HUES64 (cell line): ENCODE data around the gene CYP2A6. TPM values are rescaled to one million over a fixed set of nuclear protein-coding genes. Genes with fewer than 3 reads are reported as not detected.
A peak's percentile ranks its signal among the peaks of the same experiment; 100 is the strongest.
"Not testable (repeated sequence)": the region's sequence is repeated elsewhere in the genome, so short reads cannot be mapped to it uniquely, and the experiment has no call there.

Experiments used
- H3K27ac ChIP-seq: 2 replicates; pipeline ENCODE4 v1.7.0; 2013; ENCODE audit warnings: low read depth, low read length, inconsistent platforms
- H3K27me3 ChIP-seq: 2 replicates; pipeline ENCODE4 v1.6.1; 2013; ENCODE audit warnings: mild to moderate bottlenecking, low read length; ENCODE audit not compliant: insufficient read depth
- H3K36me3 ChIP-seq: 2 replicates; pipeline ENCODE4 v1.6.1; 2013; ENCODE audit warnings: mild to moderate bottlenecking, low read length; ENCODE audit not compliant: insufficient read depth
- H3K4me1 ChIP-seq: 2 replicates; pipeline ENCODE4 v1.6.1; 2013; ENCODE audit warnings: mild to moderate bottlenecking, low read length, moderate library complexity; ENCODE audit not compliant: insufficient read depth
- H3K4me3 ChIP-seq: 2 replicates; pipeline ENCODE4 v1.5.1; 2013; ENCODE audit warnings: mild to moderate bottlenecking, low read length, moderate library complexity
- H3K9ac ChIP-seq: 2 replicates; pipeline ENCODE4 v1.6.1; 2013; ENCODE audit warnings: mild to moderate bottlenecking, low read depth, low read length
- H3K9me3 ChIP-seq: 2 replicates; pipeline ENCODE4 v1.6.1; 2013; ENCODE audit warnings: low read depth, low read length; ENCODE audit not compliant: insufficient read depth
- WGBS: fragments of 150-250, 120-280 bp; methylation state at CpG from one replicate; pipeline ENCODE4 v1.1.7; 2013; ENCODE audit warnings: missing lambda C conversion rate; 5-methylcytosine and 5-hydroxymethylcytosine counted together
- polyA plus RNA-seq, 2 experiments: library from polyadenylated mRNA; stranded (reverse); fragments of 50-300 nt; gene quantifications; one replicate each; pipeline ENCODE4 v1.2.3, GENCODE V29; 2013

CYP2A6 gene
- polyA plus RNA-seq (2013, experiment 1 of 2), result not detected
- polyA plus RNA-seq (2013, experiment 2 of 2), result not detected

- peaks cover 33% of the 10 kb centered on the region for H3K27me3 ChIP-seq
- not testable (repeated sequence) for H3K9ac ChIP-seq, H3K9me3 ChIP-seq, H3K4me1 ChIP-seq, H3K4me3 ChIP-seq, H3K27ac ChIP-seq, H3K36me3 ChIP-seq
- 94% methylated on average over 1 of the region's 3 CpGs for WGBS
These were observed at the start of gene CYP2A6 for GRCh38 chr19:40850277-40850676. CYP2A6 (minus strand) TSS chr19:40850447; CDS start chr19:40850426, 21 bp downstream.

- not testable (repeated sequence) for H3K9ac ChIP-seq, H3K4me3 ChIP-seq, H3K27ac ChIP-seq, H3K4me1 ChIP-seq, H3K9me3 ChIP-seq, H3K27me3 ChIP-seq, H3K36me3 ChIP-seq
- WGBS, result 87% methylated on average over 12 of the region's 12 CpGs
These were observed 49.7 kb upstream of the CYP2A6 start for GRCh38 chr19:40899964-40900363.

- H3K4me1 ChIP-seq, H3K27ac ChIP-seq, H3K36me3 ChIP-seq, H3K9me3 ChIP-seq, H3K4me3 ChIP-seq, H3K9ac ChIP-seq, H3K27me3 ChIP-seq: not testable (repeated sequence)
- WGBS, result 94% methylated on average over 12 of the region's 13 CpGs
These were observed 46.9 kb upstream of the CYP2A6 start for GRCh38 chr19:40896843-40897789.

GRCh38 chr19:40896418-40896796 is 46.2 kb upstream of the CYP2A6 start:
- H3K36me3 ChIP-seq, result no peaks in the 10 kb centered on the region
- H3K27ac ChIP-seq, result no peak overlapping the region
- 97% methylated on average over 4 of the region's 5 CpGs for WGBS

GRCh38 chr19:40893112-40893511 is 42.9 kb upstream of the CYP2A6 start:
- Histone ChIP-seq H3K4me1 (no peaks in the 10 kb centered on the region), H3K27ac (no peak overlapping the region), H3K4me3 (no peak overlapping the region), H3K9me3 (no peaks in the 10 kb centered on the region), H3K36me3 (no peaks in the 10 kb centered on the region), H3K9ac (no peak overlapping the region), H3K27me3 (peaks cover 2% of the 10 kb centered on the region; the same call in 1 of the 2 replicates)

More at GRCh38 chr19:40896418-40896796, 46.2 kb upstream of the CYP2A6 start:
- no peak overlapping the region for H3K4me3 ChIP-seq
- no peak overlapping the region for H3K9ac ChIP-seq
- H3K4me1 ChIP-seq, result no peaks in the 10 kb centered on the region
- no peaks in the 10 kb centered on the region for H3K9me3 ChIP-seq
- H3K27me3 ChIP-seq, result no peaks in the 10 kb centered on the region

GRCh38 chr19:40889366-40889765 is 39.1 kb upstream of the CYP2A6 start:
- Histone ChIP-seq H3K9me3 (no peaks in the 10 kb centered on the region), H3K4me1 (no peaks in the 10 kb centered on the region), H3K4me3 (no peak overlapping the region), H3K27ac (no peak overlapping the region), H3K27me3 (peaks cover 2% of the 10 kb centered on the region; the same call in 1 of the 2 replicates), H3K9ac (no peak overlapping the region), H3K36me3 (no peaks in the 10 kb centered on the region)
- WGBS, result 84% methylated on average over 3 of the region's 3 CpGs

- H3K4me3 ChIP-seq, result no peak overlapping the region
- no peaks in the 10 kb centered on the region for H3K36me3 ChIP-seq
- H3K27me3 ChIP-seq, result peaks cover 2% of the 10 kb centered on the region; the same call in 1 of the 2 replicates
- H3K9me3 ChIP-seq, result no peaks in the 10 kb centered on the region
- H3K27ac ChIP-seq, result no peak overlapping the region
- H3K9ac ChIP-seq, result no peak overlapping the region
- no peaks in the 10 kb centered on the region for H3K4me1 ChIP-seq
- 88% methylated on average over 4 of the region's 4 CpGs for WGBS
These were observed 37.9 kb upstream of the CYP2A6 start for GRCh38 chr19:40888191-40888590.

GRCh38 chr19:40884187-40884931 is 34.1 kb upstream of the CYP2A6 start:
- H3K36me3 ChIP-seq, H3K4me1 ChIP-seq, H3K27ac ChIP-seq, H3K9ac ChIP-seq, H3K9me3 ChIP-seq, H3K4me3 ChIP-seq: not testable (repeated sequence)
- WGBS, result no CpG with 5 or more reads among the region's 1 CpG
- peaks cover 14% of the 10 kb centered on the region for H3K27me3 ChIP-seq

GRCh38 chr19:40882062-40882461 is 31.8 kb upstream of the CYP2A6 start, which contains the start of gene CYP2A7:
CYP2A7 (minus strand) TSS chr19:40882231; CDS start chr19:40882210, 21 bp downstream.
- not testable (repeated sequence) for H3K9me3 ChIP-seq, H3K4me1 ChIP-seq, H3K4me3 ChIP-seq, H3K36me3 ChIP-seq, H3K27ac ChIP-seq, H3K9ac ChIP-seq
- WGBS, result 97% methylated on average over 3 of the region's 3 CpGs
- H3K27me3 ChIP-seq, result peaks cover 11% of the 10 kb centered on the region

GRCh38 chr19:40879349-40879748 is 29.1 kb upstream of the CYP2A6 start:
- 80% methylated on average over 4 of the region's 4 CpGs for WGBS
- not testable (repeated sequence) for H3K9ac ChIP-seq, H3K27ac ChIP-seq, H3K4me3 ChIP-seq, H3K4me1 ChIP-seq, H3K36me3 ChIP-seq, H3K9me3 ChIP-seq
- H3K27me3 ChIP-seq, result peaks cover 18% of the 10 kb centered on the region

- peak overlapping the region; percentile 34 for H3K4me3 ChIP-seq
- H3K27me3 ChIP-seq, result peaks cover 11% of the 10 kb centered on the region; the same call in 1 of the 2 replicates
- H3K36me3 ChIP-seq, H3K9me3 ChIP-seq, H3K9ac ChIP-seq, H3K27ac ChIP-seq, H3K4me1 ChIP-seq: not testable (repeated sequence)
- WGBS, result 25% methylated on average over 16 of the region's 23 CpGs
These were observed 25.3 kb upstream of the CYP2A6 start for GRCh38 chr19:40875526-40875951.
